Subcutaneous abdominal adipose tissue (tissue), 5 donors: Measurements from ENCODE around the gene ANKFN1.

Experiments used
- H3K27ac ChIP-seq: one replicate; pipeline ENCODE4 v1.7.0; 2013; ENCODE audit warnings: low read depth, mild to moderate bottlenecking, inconsistent platforms, low read length, moderate library complexity
- H3K27me3 ChIP-seq, 5 donors: one replicate each; pipeline ENCODE4 v1.7.0; 2013; ENCODE audit warnings: low read length in 5 of 5, inconsistent platforms in 1 of 5; ENCODE audit not compliant: control insufficient read depth in 5 of 5, insufficient read depth in 4 of 5
- H3K36me3 ChIP-seq, 5 donors: one replicate each; pipeline ENCODE4 v1.7.0; 2013; ENCODE audit warnings: low read length in 5 of 5; ENCODE audit not compliant: control insufficient read depth in 5 of 5, insufficient read depth in 5 of 5
- H3K4me1 ChIP-seq, 5 donors: one replicate each; pipeline ENCODE4 v1.7.0; 2013; ENCODE audit warnings: low read length in 5 of 5, mild to moderate bottlenecking in 3 of 5, moderate library complexity in 1 of 5; ENCODE audit not compliant: control insufficient read depth in 5 of 5, insufficient read depth in 5 of 5
- H3K4me3 ChIP-seq, 5 donors: one replicate each; pipeline ENCODE4 v1.7.0; 2013; ENCODE audit warnings: low read length in 5 of 5, low read depth in 1 of 5
- H3K9ac ChIP-seq, 5 donors: one replicate each; pipeline ENCODE4 v1.7.0; 2013; ENCODE audit warnings: low read length in 5 of 5, mild to moderate bottlenecking in 4 of 5, moderate library complexity in 3 of 5
- H3K9me3 ChIP-seq, 5 donors: one replicate each; pipeline ENCODE4 v1.7.0; 2013; ENCODE audit warnings: low read length in 5 of 5; ENCODE audit not compliant: control insufficient read depth in 5 of 5
- donor health status: healthy.
- donor health status: healthy.
- donor health status: healthy.
- donor health status: healthy.
- donor health status: healthy.

The ANKFN1 gene

GRCh38 chr17:56119936-56120335 is 33.3 kb upstream of the ANKFN1 start:
- H3K27ac ChIP-seq: no peak overlapping the region
- no peaks in the 10 kb centered on the region for H3K4me1 ChIP-seq
- H3K9me3 ChIP-seq: no peaks in the 10 kb centered on the region
- H3K36me3 ChIP-seq: no peaks in the 10 kb centered on the region
- H3K27me3 ChIP-seq: peaks cover 0 to 5% (median 0%) of the 10 kb centered on the region in 5 donors
- no peak overlapping the region for H3K4me3 ChIP-seq
- no peak overlapping the region for H3K9ac ChIP-seq

GRCh38 chr17:56121191-56122051 is 31.9 kb upstream of the ANKFN1 start:
- Histone ChIP-seq H3K36me3 (no peaks in the 10 kb centered on the region), H3K9me3 (no peaks in the 10 kb centered on the region), H3K9ac (no peak overlapping the region), H3K4me3 (no peak overlapping the region), H3K4me1 (no peaks in the 10 kb centered on the region), H3K27ac (no peak overlapping the region), H3K27me3 (peaks cover 0 to 5% (median 0%) of the 10 kb centered on the region in 5 donors)

GRCh38 chr17:56125830-56126819 is 27.1 kb upstream of the ANKFN1 start:
- Histone ChIP-seq H3K4me1 (no peaks in the 10 kb centered on the region), H3K27me3 (peaks cover 0 to 3% (median 0%) of the 10 kb centered on the region in 5 donors), H3K36me3 (no peaks in the 10 kb centered on the region), H3K9me3 (no peaks in the 10 kb centered on the region), H3K9ac (no peak overlapping the region), H3K27ac (no peak overlapping the region), H3K4me3 (no peak overlapping the region)

- no peak overlapping the region for H3K27ac ChIP-seq
- no peaks in the 10 kb centered on the region for H3K27me3 ChIP-seq
- H3K36me3 ChIP-seq: no peaks in the 10 kb centered on the region
- H3K9ac ChIP-seq: no peak overlapping the region
- no peaks in the 10 kb centered on the region for H3K9me3 ChIP-seq
- H3K4me1 ChIP-seq: no peaks in the 10 kb centered on the region
- H3K4me3 ChIP-seq: no peak overlapping the region
These were observed 23.2 kb upstream of the ANKFN1 start for GRCh38 chr17:56130026-56130425.

- Histone ChIP-seq H3K9me3 (no peaks in the 10 kb centered on the region), H3K27ac (no peak overlapping the region), H3K36me3 (no peaks in the 10 kb centered on the region), H3K9ac (no peak overlapping the region), H3K27me3 (no peaks in the 10 kb centered on the region), H3K4me1 (no peaks in the 10 kb centered on the region), H3K4me3 (no peak overlapping the region)
These were observed 22.6 kb upstream of the ANKFN1 start for GRCh38 chr17:56130631-56131030.

- H3K4me1 ChIP-seq: no peaks in the 10 kb centered on the region
- H3K36me3 ChIP-seq: no peaks in the 10 kb centered on the region
- H3K9ac ChIP-seq: no peak overlapping the region
- H3K27me3 ChIP-seq: no peaks in the 10 kb centered on the region
- no peak overlapping the region for H3K27ac ChIP-seq
- H3K9me3 ChIP-seq: no peaks in the 10 kb centered on the region
- H3K4me3 ChIP-seq: no peak overlapping the region
These were observed 21.8 kb upstream of the ANKFN1 start for GRCh38 chr17:56131431-56131830.

- Histone ChIP-seq H3K9ac (no peak overlapping the region), H3K27me3 (no peaks in the 10 kb centered on the region), H3K9me3 (no peaks in the 10 kb centered on the region), H3K4me3 (no peak overlapping the region), H3K36me3 (no peaks in the 10 kb centered on the region), H3K4me1 (no peaks in the 10 kb centered on the region), H3K27ac (no peak overlapping the region)
These were observed 17.0 kb upstream of the ANKFN1 start for GRCh38 chr17:56136301-56136700.

- H3K9ac ChIP-seq: no peak overlapping the region
- no peak overlapping the region for H3K27ac ChIP-seq
- no peaks in the 10 kb centered on the region for H3K4me1 ChIP-seq
- no peaks in the 10 kb centered on the region for H3K9me3 ChIP-seq
- H3K27me3 ChIP-seq: no peaks in the 10 kb centered on the region
- H3K4me3 ChIP-seq: no peak overlapping the region
- no peaks in the 10 kb centered on the region for H3K36me3 ChIP-seq
These were observed 12.0 kb upstream of the ANKFN1 start for GRCh38 chr17:56141046-56141839.

- H3K27me3 ChIP-seq: no peaks in the 10 kb centered on the region
- no peaks in the 10 kb centered on the region for H3K9me3 ChIP-seq
- H3K27ac ChIP-seq: no peak overlapping the region
- no peak overlapping the region for H3K9ac ChIP-seq
- no peaks in the 10 kb centered on the region for H3K4me1 ChIP-seq
- H3K36me3 ChIP-seq: no peaks in the 10 kb centered on the region
- H3K4me3 ChIP-seq: no peak overlapping the region
These were observed 10.9 kb upstream of the ANKFN1 start for GRCh38 chr17:56142325-56142724.
